Mesenchymal stem cell (in vitro differentiated cells and primary cell): Measurements from ENCODE around the gene SEMA5B.

Source experiments
- DNase-seq: peaks from one replicate; pipeline ENCODE4 v3.0.0-alpha.2; 2013
- H2AFZ ChIP-seq: one replicate; pipeline ENCODE4 v1.6.1; 2013; ENCODE audit warnings: low read depth, mild to moderate bottlenecking, control low read depth, inconsistent platforms, low read length, moderate library complexity
- H2AK5ac ChIP-seq: 2 replicates; pipeline ENCODE4 v1.6.1; 2013; ENCODE audit warnings: low read length, moderate library complexity, mild to moderate bottlenecking, inconsistent platforms; ENCODE audit not compliant: severe bottlenecking
- H2BK120ac ChIP-seq: one replicate; pipeline ENCODE4 v1.6.1; 2013; ENCODE audit warnings: low read depth, mild to moderate bottlenecking, inconsistent platforms, low read length, moderate library complexity
- H2BK12ac ChIP-seq, 2 experiments: one replicate each; pipeline ENCODE4 v1.6.1; 2013; ENCODE audit warnings: inconsistent platforms in 2 of 2, low read length in 2 of 2, mild to moderate bottlenecking in 2 of 2, moderate library complexity in 2 of 2, control low read depth in 1 of 2
- H2BK15ac ChIP-seq: one replicate; pipeline ENCODE4 v1.6.1; 2013; ENCODE audit warnings: mild to moderate bottlenecking, low read depth, inconsistent platforms; ENCODE audit not compliant: poor library complexity, severe bottlenecking
- H2BK5ac ChIP-seq: 2 replicates; pipeline ENCODE4 v1.6.1; 2013; ENCODE audit warnings: low read depth, mild to moderate bottlenecking, low read length, control low read depth, inconsistent platforms; ENCODE audit not compliant: poor library complexity, severe bottlenecking
- H3K14ac ChIP-seq, 2 experiments: one replicate each; pipeline ENCODE4 v1.6.1; 2013; ENCODE audit warnings: inconsistent platforms in 2 of 2, low read length in 2 of 2, control low read depth in 1 of 2, mild to moderate bottlenecking in 1 of 2, moderate library complexity in 1 of 2
- H3K18ac ChIP-seq, 2 experiments: one replicate each; pipeline ENCODE4 v1.6.1; 2013; ENCODE audit warnings: inconsistent platforms in 2 of 2, low read length in 2 of 2, control low read depth in 1 of 2, low read depth in 1 of 2, mild to moderate bottlenecking in 1 of 2
- H3K23ac ChIP-seq, 2 experiments: one replicate each; pipeline ENCODE4 v1.6.1; 2013; ENCODE audit warnings: inconsistent platforms in 2 of 2, low read length in 2 of 2, mild to moderate bottlenecking in 2 of 2, moderate library complexity in 2 of 2, control low read depth in 1 of 2
- H3K27ac ChIP-seq: 2 replicates; pipeline ENCODE4 v1.5.1; 2013; ENCODE audit warnings: mild to moderate bottlenecking, moderate library complexity, low read length, control low read depth, inconsistent platforms; ENCODE audit not compliant: poor library complexity, severe bottlenecking
- H3K27me3 ChIP-seq, 2 experiments: 2 replicates each; pipeline versions ENCODE4 v1.6.1 to v1.7.0; 2013; ENCODE audit warnings: low read length in 2 of 2, mild to moderate bottlenecking in 2 of 2, moderate library complexity in 2 of 2, control low read depth in 1 of 2, inconsistent platforms in 1 of 2; ENCODE audit not compliant: control insufficient read depth in 1 of 2, insufficient read depth in 1 of 2
- H3K36me3 ChIP-seq, 2 experiments: 2 replicates each; pipeline versions ENCODE4 v1.6.1 to v1.7.0; 2013; ENCODE audit warnings: low read length in 2 of 2, control low read depth in 1 of 2, inconsistent platforms in 1 of 2, low read depth in 1 of 2, mild to moderate bottlenecking in 1 of 2; ENCODE audit not compliant: insufficient read depth in 2 of 2, control insufficient read depth in 1 of 2
- H3K4ac ChIP-seq, 2 experiments: one replicate each; pipeline ENCODE4 v1.6.1; 2013; ENCODE audit warnings: inconsistent platforms in 2 of 2, low read length in 2 of 2, mild to moderate bottlenecking in 2 of 2, moderate library complexity in 2 of 2, control low read depth in 1 of 2, low read depth in 1 of 2
- H3K4me1 ChIP-seq: 2 replicates; pipeline ENCODE4 v1.6.1; 2013; ENCODE audit warnings: low read depth, low read length, control low read depth; ENCODE audit not compliant: control insufficient read depth, insufficient read depth
- H3K4me2 ChIP-seq: 2 replicates; pipeline ENCODE4 v1.6.1; 2013; ENCODE audit warnings: low read length, mild to moderate bottlenecking, inconsistent platforms; ENCODE audit not compliant: poor library complexity, severe bottlenecking
- H3K4me3 ChIP-seq, 2 experiments: 2 replicates each; pipeline versions ENCODE4 v1.5.1 to v1.7.0; 2013; ENCODE audit warnings: low read length in 2 of 2, mild to moderate bottlenecking in 2 of 2, control low read depth in 1 of 2, low read depth in 1 of 2; ENCODE audit not compliant: insufficient read depth in 1 of 2
- H3K79me1 ChIP-seq: replicated peaks from 2 replicates; pipeline ENCODE4 v1.6.1; 2013; ENCODE audit warnings: mild to moderate bottlenecking, control low read depth, low read length, inconsistent platforms; ENCODE audit not compliant: poor library complexity, severe bottlenecking
- H3K9ac ChIP-seq: 2 replicates; pipeline ENCODE4 v1.7.0; 2013; ENCODE audit warnings: mild to moderate bottlenecking, low read length, moderate library complexity
- H3K9me3 ChIP-seq: 2 replicates; pipeline ENCODE4 v1.7.0; 2013; ENCODE audit warnings: mild to moderate bottlenecking, low read length; ENCODE audit not compliant: control insufficient read depth
- H4K8ac ChIP-seq: one replicate; pipeline ENCODE4 v1.6.1; 2013; ENCODE audit warnings: inconsistent platforms, mild to moderate bottlenecking, low read length, moderate library complexity
- H4K91ac ChIP-seq: one replicate; pipeline ENCODE4 v1.6.1; 2013; ENCODE audit warnings: mild to moderate bottlenecking, low read length, inconsistent platforms
- WGBS: methylation state at CpG from one replicate; pipeline ENCODE4 v1.1.7; 2013; ENCODE audit warnings: mixed read lengths; 5-methylcytosine and 5-hydroxymethylcytosine counted together

Gene SEMA5B

DNA sequence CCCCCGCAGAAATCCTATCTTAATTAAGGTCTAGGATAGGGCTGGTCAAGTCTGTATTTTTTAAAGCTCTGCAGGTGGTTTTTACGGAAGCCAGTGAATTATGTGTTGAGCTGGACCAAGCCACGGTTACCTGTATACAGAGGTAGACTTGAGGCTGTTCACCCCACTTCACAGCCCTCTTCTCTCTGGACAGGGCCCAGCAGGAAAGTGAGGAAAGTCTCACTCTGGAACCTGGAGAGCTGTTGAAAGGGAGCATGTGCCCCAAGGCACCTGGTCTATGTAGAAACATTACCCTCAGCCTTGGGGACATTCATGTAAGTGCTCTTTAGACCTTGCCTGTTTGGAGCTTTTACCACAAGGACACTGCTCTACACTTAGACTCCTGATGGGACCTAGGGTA is 6.9 kb downstream of the SEMA5B start:
- Histone ChIP-seq H2AK5ac (no peak overlapping the region), H3K9ac (no peak overlapping the region), H3K23ac (no peak overlapping the region), H2BK120ac (no peak overlapping the region), H3K4me2 (no peak overlapping the region), H3K4me3 (no peak overlapping the region), H3K27me3 (peaks cover 86 to 92% of the 10 kb centered on the region in 2 experiments), H3K14ac (no peak overlapping the region), H2BK15ac (no peak overlapping the region), H3K36me3 (no peaks in the 10 kb centered on the region), H3K79me1 (no peaks in the 10 kb centered on the region), H2AFZ (no peak overlapping the region), H2BK12ac (no peak overlapping the region), H4K91ac (no peak overlapping the region), H3K9me3 (peaks cover 11% of the 10 kb centered on the region), H2BK5ac (no peak overlapping the region), H4K8ac (no peak overlapping the region), H3K4me1 (no peaks in the 10 kb centered on the region), H3K27ac (no peak overlapping the region), H3K4ac (no peak overlapping the region), H3K18ac (no peak overlapping the region)
- no peak for DNase-seq
- WGBS: 89% methylated on average over 3 of the region's 3 CpGs

DNA sequence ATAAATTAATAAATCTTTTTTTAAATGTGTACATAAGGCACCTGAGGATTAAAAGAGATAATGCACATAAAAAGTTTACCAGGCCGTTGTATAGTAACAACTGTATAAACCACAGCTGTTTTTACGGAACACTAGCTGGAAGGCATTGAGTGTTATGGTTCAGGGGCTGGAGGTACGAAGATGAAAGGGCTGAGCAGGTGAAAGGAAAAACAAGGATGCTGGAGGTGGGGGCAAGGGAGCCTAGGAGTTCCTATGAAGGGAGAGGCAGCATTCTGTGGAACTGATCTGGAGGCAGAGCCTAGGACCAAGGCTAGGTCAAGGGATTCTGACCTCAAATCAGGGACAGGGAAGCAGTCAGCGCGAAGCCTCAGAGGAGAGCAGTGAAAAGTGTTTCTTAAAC is 8.0 kb downstream of the SEMA5B start:
- Histone ChIP-seq H3K4me3 (no peak overlapping the region), H3K4me2 (no peak overlapping the region), H2AK5ac (no peak overlapping the region), H3K36me3 (no peaks in the 10 kb centered on the region), H2BK5ac (no peak overlapping the region), H2AFZ (no peak overlapping the region), H4K8ac (no peak overlapping the region), H3K18ac (no peak overlapping the region), H3K79me1 (no peaks in the 10 kb centered on the region), H3K4ac (no peak overlapping the region), H4K91ac (no peak overlapping the region), H3K14ac (no peak overlapping the region), H2BK120ac (no peak overlapping the region), H3K4me1 (no peaks in the 10 kb centered on the region), H3K27ac (no peak overlapping the region), H3K9ac (no peak overlapping the region), H3K23ac (no peak overlapping the region), H2BK15ac (no peak overlapping the region), H3K9me3 (peaks cover 9% of the 10 kb centered on the region), H2BK12ac (no peak overlapping the region), H3K27me3 (peaks cover 86 to 92% of the 10 kb centered on the region in 2 experiments)
- WGBS: 92% methylated on average over 5 of the region's 5 CpGs
- no peak for DNase-seq

DNA sequence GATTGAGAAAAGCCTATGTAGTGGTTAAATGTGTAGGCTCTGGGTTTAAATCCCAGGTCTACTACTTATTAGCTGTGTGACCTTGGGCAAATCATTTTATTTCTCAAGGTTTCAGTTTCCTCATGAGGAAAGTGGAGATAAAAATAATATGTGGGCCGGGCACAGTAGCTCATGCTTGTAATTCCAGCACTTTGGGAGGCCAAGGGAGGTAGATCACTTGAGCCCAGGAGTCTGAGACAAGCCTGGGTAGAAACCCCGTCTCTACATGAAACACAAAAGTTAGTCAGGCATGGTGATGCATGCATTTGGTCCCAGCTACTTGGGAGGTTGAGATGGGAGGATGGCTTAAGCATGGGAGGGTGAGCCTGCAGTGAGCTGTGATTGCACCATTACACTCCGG is 8.4 kb downstream of the SEMA5B start:
- no peaks in the 10 kb centered on the region for H3K4me1 ChIP-seq
- no peak overlapping the region for H3K4me3 ChIP-seq
- H3K9ac ChIP-seq: no peak overlapping the region
- no peak overlapping the region for H3K14ac ChIP-seq
- no peak overlapping the region for H4K8ac ChIP-seq
- WGBS: 76% methylated on average over 2 of the region's 3 CpGs
- H4K91ac ChIP-seq: no peak overlapping the region
- H3K18ac ChIP-seq: no peak overlapping the region
- peaks cover 86 to 92% of the 10 kb centered on the region in 2 experiments for H3K27me3 ChIP-seq
- no peak overlapping the region for H2BK5ac ChIP-seq
- no peak overlapping the region for H3K4me2 ChIP-seq
- H3K79me1 ChIP-seq: no peaks in the 10 kb centered on the region
- H3K9me3 ChIP-seq: peaks cover 5% of the 10 kb centered on the region
- no peak overlapping the region for H2AK5ac ChIP-seq
- H3K23ac ChIP-seq: no peak overlapping the region
- no peak overlapping the region for H3K4ac ChIP-seq
- no peak overlapping the region for H3K27ac ChIP-seq
- no peak overlapping the region for H2BK15ac ChIP-seq
- H3K36me3 ChIP-seq: no peaks in the 10 kb centered on the region
- H2BK120ac ChIP-seq: no peak overlapping the region
- no peak for DNase-seq
- no peak overlapping the region for H2AFZ ChIP-seq
- no peak overlapping the region for H2BK12ac ChIP-seq

- H3K14ac ChIP-seq: no peak overlapping the region
- H3K4ac ChIP-seq: no peak overlapping the region
- H2AK5ac ChIP-seq: no peak overlapping the region
- no peak overlapping the region for H3K27ac ChIP-seq
- no peak overlapping the region for H3K4me3 ChIP-seq
- H2BK12ac ChIP-seq: no peak overlapping the region
- H4K8ac ChIP-seq: no peak overlapping the region
- DNase-seq: no peak
- peaks cover 86 to 92% of the 10 kb centered on the region in 2 experiments for H3K27me3 ChIP-seq
- WGBS: 65% methylated on average over 1 of the region's 1 CpG
- no peaks in the 10 kb centered on the region for H3K4me1 ChIP-seq
- no peak overlapping the region for H3K9ac ChIP-seq
- H3K79me1 ChIP-seq: no peaks in the 10 kb centered on the region
- peaks cover under 1% of the 10 kb centered on the region for H3K9me3 ChIP-seq
- no peak overlapping the region for H4K91ac ChIP-seq
- no peak overlapping the region for H3K4me2 ChIP-seq
- no peaks in the 10 kb centered on the region for H3K36me3 ChIP-seq
- H2BK15ac ChIP-seq: no peak overlapping the region
- no peak overlapping the region for H2AFZ ChIP-seq
- no peak overlapping the region for H3K18ac ChIP-seq
- no peak overlapping the region for H3K23ac ChIP-seq
- no peak overlapping the region for H2BK5ac ChIP-seq
- H2BK120ac ChIP-seq: no peak overlapping the region
Observed at GRCh38 chr3:123018683-123019082, 8.9 kb downstream of the SEMA5B start.
